Neural crest cell (in vitro differentiated cells): Measurements from ENCODE around the gene MUC16. TPM values are rescaled to one million over a fixed set of nuclear protein-coding genes. Genes with fewer than 3 reads are reported as not detected.

Experiments
- DNase-seq: peaks from one replicate; pipeline ENCODE4 v3.0.0; 2021; ENCODE audit warnings: low read depth, mixed read lengths, low spot score
- H3K27ac Mint-ChIP-seq: one replicate; pipeline ENCODE4 v1.8.0; 2021; ENCODE audit warnings: mild to moderate bottlenecking, mixed read lengths; ENCODE audit not compliant: unreplicated experiment
- H3K27me3 Mint-ChIP-seq: 2 replicates; pipeline ENCODE4 v1.8.0; 2021; ENCODE audit warnings: low read depth, mild to moderate bottlenecking, mixed read lengths
- H3K36me3 Mint-ChIP-seq: 2 replicates; pipeline ENCODE4 v1.8.0; 2021; ENCODE audit warnings: low read depth, mild to moderate bottlenecking, mixed read lengths
- H3K4me1 Mint-ChIP-seq: 2 replicates; pipeline ENCODE4 v1.8.0; 2021; ENCODE audit warnings: mixed read lengths
- H3K4me3 Mint-ChIP-seq: one replicate; pipeline ENCODE4 v1.8.0; 2021; ENCODE audit warnings: mild to moderate bottlenecking, mixed read lengths
- H3K9me3 Mint-ChIP-seq: 2 replicates; pipeline ENCODE4 v1.8.0; 2021; ENCODE audit warnings: mixed read lengths
- CTCF ChIP-seq: fragments of 200-600 bp; sonication (generic); conservative IDR thresholded peaks from 2 replicates; pipeline ENCODE4 v1.5.0; 2021; ENCODE audit warnings: antibody characterized with exemption, mild to moderate bottlenecking
- total RNA-seq: library from RNA; stranded (reverse); gene quantifications from 2 replicates; pipeline ENCODE4 v1.2.1, GENCODE V29; 2021

The MUC16 gene
- total RNA-seq, 1 donor from 2014 or later, result 0.02 TPM

DNA sequence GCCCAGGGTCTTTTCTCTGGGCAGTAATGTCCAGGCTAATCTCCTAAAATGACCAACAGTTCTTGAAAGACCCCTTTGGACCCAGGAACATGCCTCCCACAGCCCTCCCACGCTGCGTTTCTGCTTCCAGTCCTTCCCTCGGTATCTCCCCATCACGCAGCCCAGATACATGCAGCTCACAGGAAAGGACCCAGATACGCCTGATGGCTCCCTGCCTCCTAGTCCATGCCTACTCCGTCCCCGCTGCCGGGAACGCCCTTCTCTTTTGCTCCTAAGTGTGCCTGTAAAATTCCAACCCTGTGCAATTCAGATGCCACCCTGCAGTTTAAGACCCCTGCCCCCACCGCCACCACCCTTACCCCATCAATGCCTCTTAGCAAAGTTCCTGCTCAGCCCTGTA is 778 bp downstream of the MUC16 start:
- no peak for TF ChIP-seq CTCF
- no peaks in the 10 kb centered on the region for H3K36me3 Mint-ChIP-seq
- no peak for DNase-seq
- H3K9me3 Mint-ChIP-seq, result no peaks in the 10 kb centered on the region
- H3K4me3 Mint-ChIP-seq, result no peak overlapping the region
- no peak overlapping the region for H3K27ac Mint-ChIP-seq
- peaks cover 51% of the 10 kb centered on the region for H3K27me3 Mint-ChIP-seq
- peaks cover 9% of the 10 kb centered on the region for H3K4me1 Mint-ChIP-seq

GRCh38 chr19:9008667-9009066 is 1.5 kb downstream of the MUC16 start:
- Mint-ChIP-seq H3K36me3 (no peaks in the 10 kb centered on the region), H3K9me3 (no peaks in the 10 kb centered on the region), H3K27ac (no peak overlapping the region), H3K4me1 (peaks cover 9% of the 10 kb centered on the region), H3K4me3 (no peak overlapping the region), H3K27me3 (peaks cover 54% of the 10 kb centered on the region)
- no peak for DNase-seq
- no peak for TF ChIP-seq CTCF

DNA sequence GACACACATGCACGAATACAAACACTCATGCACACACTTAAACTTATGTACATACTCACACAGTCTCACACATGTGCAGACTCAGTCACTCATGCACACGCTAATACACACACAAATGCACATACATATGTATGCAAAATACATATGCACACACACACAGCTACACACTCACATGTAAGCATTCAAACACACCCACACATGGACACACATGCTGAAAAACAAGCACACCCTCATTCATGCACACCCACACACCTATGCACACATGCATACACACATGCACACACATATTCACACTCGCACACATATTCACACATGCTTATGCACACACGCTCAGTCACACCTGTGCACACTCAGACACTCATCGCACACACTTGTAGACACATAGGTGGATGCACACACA is 9.3 kb downstream of the MUC16 start:
- Mint-ChIP-seq H3K4me1 (no peaks in the 10 kb centered on the region), H3K4me3 (no peak overlapping the region), H3K27ac (no peak overlapping the region), H3K27me3 (peaks cover 30% of the 10 kb centered on the region), H3K36me3 (no peaks in the 10 kb centered on the region), H3K9me3 (peaks cover 15% of the 10 kb centered on the region)
- DNase-seq, result no peak
- no peak for TF ChIP-seq CTCF

DNA sequence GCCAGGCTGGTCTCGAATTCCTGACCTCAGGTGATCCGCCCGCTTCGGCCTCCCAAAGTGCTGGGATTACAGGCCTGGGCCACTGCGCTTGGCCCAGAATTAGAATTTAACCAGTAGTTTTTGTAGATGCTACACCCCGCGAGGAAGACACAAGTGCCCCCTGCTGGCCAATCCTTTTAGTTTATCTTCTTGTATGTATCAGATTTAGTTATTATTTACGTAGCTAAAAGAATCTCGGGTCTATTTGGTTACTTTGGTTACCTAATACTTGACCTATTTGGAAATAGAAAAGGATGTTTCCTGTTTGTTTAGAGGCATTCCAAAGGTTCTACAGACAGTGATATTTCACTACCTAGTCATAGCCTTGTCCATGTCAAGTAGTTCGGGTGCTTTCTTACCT is 22.0 kb downstream of the MUC16 start:
- no peak overlapping the region for H3K4me3 Mint-ChIP-seq
- no peak overlapping the region for H3K27ac Mint-ChIP-seq
- no peak for DNase-seq
- no peaks in the 10 kb centered on the region for H3K9me3 Mint-ChIP-seq
- no peaks in the 10 kb centered on the region for H3K36me3 Mint-ChIP-seq
- peak; percentile 31 for TF ChIP-seq CTCF
- no peaks in the 10 kb centered on the region for H3K27me3 Mint-ChIP-seq
- no peaks in the 10 kb centered on the region for H3K4me1 Mint-ChIP-seq

DNA sequence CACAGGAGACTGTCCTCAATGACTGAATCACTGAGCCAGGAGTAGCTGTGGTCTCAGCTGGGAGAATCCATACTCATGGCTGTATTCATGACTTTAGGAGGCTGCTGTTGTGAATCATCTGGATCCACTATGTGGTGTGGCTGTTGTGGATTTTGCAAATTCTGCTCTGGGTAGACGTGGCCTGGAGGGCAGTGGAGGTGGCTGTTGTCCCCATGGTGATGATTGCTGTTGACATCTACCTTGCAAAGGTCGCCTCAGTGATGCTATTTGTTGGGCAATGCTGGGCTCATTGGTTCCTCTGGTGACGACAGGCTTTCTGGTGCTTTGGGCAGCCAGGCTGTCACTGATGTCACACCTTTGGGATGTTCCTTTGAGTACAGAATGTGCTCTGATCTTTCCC is 23.9 kb downstream of the MUC16 start:
- H3K27ac Mint-ChIP-seq, result no peak overlapping the region
- DNase-seq, result no peak
- H3K9me3 Mint-ChIP-seq, result no peaks in the 10 kb centered on the region
- no peaks in the 10 kb centered on the region for H3K27me3 Mint-ChIP-seq
- no peaks in the 10 kb centered on the region for H3K4me1 Mint-ChIP-seq
- no peak overlapping the region for H3K4me3 Mint-ChIP-seq
- H3K36me3 Mint-ChIP-seq, result no peaks in the 10 kb centered on the region
- TF ChIP-seq CTCF, result no peak
